Skeletal muscle cell (primary cell): Measurements from ENCODE around the gene GINS2.

Source experiments
- DNase-seq: peaks from one replicate; pipeline ENCODE4 v3.0.0-alpha.2; 2010; ENCODE audit warnings: low read depth
- H3K4me3 ChIP-seq: 2 replicates; pipeline ENCODE4 v1.5.1; 2011; ENCODE audit warnings: low read depth, mild to moderate bottlenecking, control low read depth, low read length, moderate library complexity

Gene GINS2

GRCh38 chr16:85658504-85659326 is 30.0 kb downstream of the GINS2 start:
- no peak for DNase-seq
- no peak overlapping the region for H3K4me3 ChIP-seq

GRCh38 chr16:85657996-85658395 is 30.8 kb downstream of the GINS2 start:
- DNase-seq: no peak
- no peak overlapping the region for H3K4me3 ChIP-seq

GRCh38 chr16:85657267-85657650 is 31.5 kb downstream of the GINS2 start:
- H3K4me3 ChIP-seq: no peak overlapping the region
- no peak for DNase-seq

- no peak for DNase-seq
- H3K4me3 ChIP-seq: no peak overlapping the region
Observed at GRCh38 chr16:85656351-85657266, 32.1 kb downstream of the GINS2 start.

- no peak overlapping the region for H3K4me3 ChIP-seq
- DNase-seq: no peak
Observed at GRCh38 chr16:85655216-85656129, 33.3 kb downstream of the GINS2 start.

GRCh38 chr16:85654251-85655095 is 34.3 kb downstream of the GINS2 start:
- DNase-seq: no peak
- no peak overlapping the region for H3K4me3 ChIP-seq

GRCh38 chr16:85653290-85653891 is 35.4 kb downstream of the GINS2 start:
- DNase-seq: no peak
- no peak overlapping the region for H3K4me3 ChIP-seq

- DNase-seq: no peak
- no peak overlapping the region for H3K4me3 ChIP-seq
Observed at GRCh38 chr16:85652431-85653221, 36.1 kb downstream of the GINS2 start.

- DNase-seq: no peak
- no peak overlapping the region for H3K4me3 ChIP-seq
Observed at GRCh38 chr16:85651629-85652430, 36.9 kb downstream of the GINS2 start.

- DNase-seq: no peak
- no peak overlapping the region for H3K4me3 ChIP-seq
Observed at GRCh38 chr16:85650844-85651628, 37.7 kb downstream of the GINS2 start.

GRCh38 chr16:85650135-85650843 is 38.5 kb downstream of the GINS2 start:
- H3K4me3 ChIP-seq: no peak overlapping the region

GRCh38 chr16:85649411-85650134 is 39.2 kb downstream of the GINS2 start:
- H3K4me3 ChIP-seq: no peak overlapping the region
- DNase-seq: no peak

More at GRCh38 chr16:85650135-85650843, 38.5 kb downstream of the GINS2 start:
- DNase-seq: no peak

GRCh38 chr16:85648805-85649204 is 39.9 kb downstream of the GINS2 start:
- H3K4me3 ChIP-seq: no peak overlapping the region
- no peak for DNase-seq

GRCh38 chr16:85648070-85648714 is 40.6 kb downstream of the GINS2 start:
- no peak for DNase-seq
- H3K4me3 ChIP-seq: no peak overlapping the region
